ENCODE results near the gene RAPGEF5.

GRCh38 chr7:22302951-22303423 lies 54.0 kb downstream of the RAPGEF5 start:
- TF ChIP-seq POLR2A (IDR thresholded peaks at IDR 0.05) (no peak), CTCF (IDR thresholded peaks at IDR 0.05) (no peak)
